Measurements from ENCODE around the gene POU3F2. TPM values are rescaled to one million over a fixed set of nuclear protein-coding genes. Genes with fewer than 3 reads are reported as not detected.

The POU3F2 gene
- total and polyA plus RNA-seq, 2 donors (not counting 3 experiments of a cell fraction or from before 2014, with no cell fraction given) = not detected

DNA sequence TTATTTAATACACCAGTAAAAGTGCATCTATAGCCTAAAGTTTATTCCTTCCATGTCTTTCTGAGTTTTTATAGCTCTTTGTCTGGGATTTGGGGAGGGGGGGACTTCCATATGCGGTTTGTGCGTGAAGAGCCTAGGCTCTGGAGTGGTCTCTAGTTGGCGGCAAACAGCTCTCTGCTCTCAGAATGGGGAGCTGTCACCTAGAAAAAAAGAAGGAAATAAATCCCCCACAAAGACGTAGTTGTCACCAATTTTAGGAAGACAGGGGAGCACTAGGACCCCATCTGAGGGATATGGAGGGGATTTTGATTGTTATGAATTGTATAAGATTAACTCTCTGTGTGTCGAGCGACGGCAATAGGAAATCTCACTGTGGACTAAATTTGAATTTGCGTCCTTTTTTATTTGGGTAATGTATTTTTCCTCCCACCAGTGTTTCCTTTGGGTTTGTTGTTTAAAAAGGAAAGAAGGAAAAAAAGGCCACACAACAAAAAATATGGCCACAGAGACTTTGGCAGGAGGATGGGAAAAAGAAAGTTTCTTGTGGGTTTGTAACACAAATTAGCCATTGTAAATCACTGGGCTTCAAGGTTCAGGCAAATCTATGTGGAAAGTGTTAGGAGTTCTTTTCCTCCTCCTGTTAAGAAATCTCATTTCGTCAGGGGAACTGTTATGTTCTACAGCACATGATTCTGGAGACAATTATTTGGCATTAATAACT is 7.4 kb downstream of the POU3F2 start:
- ChIA-PET CTCF (no interaction called here), POLR2A (no interaction called here)
- DNase-seq (ENCODE audit: low read depth, low spot score) (no peak), FAIRE-seq (no peak)
- H3K36me3 ChIP-seq (ENCODE audit: control insufficient read depth in 2 of 2, extremely low read depth in 1 of 2, insufficient read depth in 2 of 2, low read length in 2 of 2) = no peaks in the 10 kb centered on the region
- no peak overlapping the region for H2AFZ ChIP-seq (ENCODE audit: low read depth, low read length)
- BruUV-seq (replicated peaks) = no TSS peak
- H3K27ac ChIP-seq (ENCODE audit: insufficient read depth, low read depth, low read length) = no peak overlapping the region
- H3K27me3 ChIP-seq (ENCODE audit: control insufficient read depth in 2 of 2, insufficient read depth in 2 of 2, low read length in 2 of 2) = peaks cover 80 to 100% of the 10 kb centered on the region in 2 experiments
- dilution Hi-C loops (cut with MboI; ENCODE audit: extremely low pct_ligation_motif_present, low sequenced_read_pairs) (no loop called here), intact Hi-C loops (cut with micrococcal nuclease) (loop anchor here (10.0 kb wide), 1 partner anchor 1137 kb away; no protein-coding TSS in a partner anchor)
- H3K9ac ChIP-seq (replicated peaks; ENCODE audit: extremely low read depth, insufficient read depth, low read length) = no peak overlapping the region
- no peak overlapping the region for H3K4me3 ChIP-seq (replicated peaks in 1 of 3; ENCODE audit: insufficient read depth in 1 of 3, low read depth in 1 of 3, low read length in 3 of 3)
- peaks cover 2% of the 10 kb centered on the region for H3K4me1 ChIP-seq (ENCODE audit: control insufficient read depth, extremely low read depth, insufficient read depth, low read length)
- TF ChIP-seq POLR2AphosphoS5 (IDR thresholded peaks at IDR 0.05; ENCODE audit: insufficient read depth, low read depth, low read length) (no peak), CTCF (IDR thresholded peaks at IDR 0.05; ENCODE audit: extremely low read depth in 1 of 2, insufficient read depth in 1 of 2, low read depth in 1 of 2, low read length in 2 of 2) (no peak), JUN (IDR thresholded peaks at IDR 0.05; ENCODE audit: borderline replicate concordance, insufficient read depth, insufficient read length, low read depth) (no peak), GATA2 (IDR thresholded peaks at IDR 0.05; ENCODE audit: insufficient read depth, insufficient read length, low read depth, low read length) (no peak), EZH2 (IDR thresholded peaks at IDR 0.05; ENCODE audit: borderline replicate concordance, low read depth, low read length, severe bottlenecking) (no peak), MYC (IDR thresholded peaks at IDR 0.05; ENCODE audit: low read depth, low read length) (no peak), POLR2A (IDR thresholded peaks at IDR 0.05; ENCODE audit: low read depth, low read length) (no peak), FOS (IDR thresholded peaks at IDR 0.05; ENCODE audit: borderline replicate concordance, insufficient read depth, low read length) (no peak)
- TF ChIP-seq, protein P1, sequence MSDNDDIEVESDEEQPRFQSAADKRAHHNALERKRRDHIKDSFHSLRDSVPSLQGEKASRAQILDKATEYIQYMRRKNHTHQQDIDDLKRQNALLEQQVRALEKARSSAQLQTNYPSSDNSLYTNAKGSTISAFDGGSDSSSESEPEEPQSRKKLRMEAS (IDR thresholded peaks at IDR 0.05; ENCODE audit: insufficient read depth, insufficient read length) = no peak
- no peaks in the 10 kb centered on the region for H3K9me1 ChIP-seq (replicated peaks; ENCODE audit: control insufficient read depth, extremely low read depth, insufficient read depth, low read length)
- H3K79me2 ChIP-seq (ENCODE audit: control insufficient read depth, insufficient read depth, low read length) = no peaks in the 10 kb centered on the region
- H3K4me2 ChIP-seq (ENCODE audit: insufficient read depth, low read length) = no peak overlapping the region
- H3K9me3 ChIP-seq (replicated peaks; ENCODE audit: control insufficient read depth, insufficient read depth, low read length) = no peaks in the 10 kb centered on the region
- H4K20me1 ChIP-seq (replicated peaks; ENCODE audit: control insufficient read depth, extremely low read depth, insufficient read depth, low read length) = no peaks in the 10 kb centered on the region

Data from endothelial cell of umbilical vein (primary cell).